ENCODE data around the gene IL4R. TPM values are rescaled to one million over a fixed set of nuclear protein-coding genes. Genes with fewer than 3 reads are reported as not detected.

IL4R gene
- total RNA-seq, 1 experiment from 2014 or later = 25.1 TPM

- Histone ChIP-seq H4K20me1 (ENCODE audit: low read length) (no peaks in the 10 kb centered on the region), H3K9me2 (replicated peaks; ENCODE audit: low read length) (no peaks in the 10 kb centered on the region), H3K9ac (ENCODE audit: low read length) (no peak overlapping the region), H3K4me2 (ENCODE audit: low read length) (no peak overlapping the region), H3K9me3 (ENCODE audit: low read length) (no peaks in the 10 kb centered on the region), H3F3A (ENCODE audit: low read length, unreplicated experiment) (no peaks in the 10 kb centered on the region), H2AFZ (ENCODE audit: low read length) (no peak overlapping the region), H3K4me1 (ENCODE audit: insufficient read depth, low read length) (no peaks in the 10 kb centered on the region; the same call in 1 of the 2 replicates), H3K36me3 (ENCODE audit: low read depth, low read length) (no peaks in the 10 kb centered on the region), H3K79me2 (ENCODE audit: low read length) (no peaks in the 10 kb centered on the region), H3K4me3 (ENCODE audit: low read length) (no peak overlapping the region), H3K27me3 (ENCODE audit: low read length) (no peaks in the 10 kb centered on the region), H3K27ac (ENCODE audit: low read length) (no peak overlapping the region)
- BruUV-seq (replicated peaks) = no TSS peak
- DNase-seq = no peak
- ChIA-PET POLR2A (ENCODE audit: unreplicated experiment) (no interaction called here), CTCF (no interaction called here)
- no peak for TF ChIP-seq EZH2phosphoT487 (IDR thresholded peaks at IDR 0.05; ENCODE audit: borderline replicate concordance, low read length)
- TF ChIP-seq, protein P1, sequence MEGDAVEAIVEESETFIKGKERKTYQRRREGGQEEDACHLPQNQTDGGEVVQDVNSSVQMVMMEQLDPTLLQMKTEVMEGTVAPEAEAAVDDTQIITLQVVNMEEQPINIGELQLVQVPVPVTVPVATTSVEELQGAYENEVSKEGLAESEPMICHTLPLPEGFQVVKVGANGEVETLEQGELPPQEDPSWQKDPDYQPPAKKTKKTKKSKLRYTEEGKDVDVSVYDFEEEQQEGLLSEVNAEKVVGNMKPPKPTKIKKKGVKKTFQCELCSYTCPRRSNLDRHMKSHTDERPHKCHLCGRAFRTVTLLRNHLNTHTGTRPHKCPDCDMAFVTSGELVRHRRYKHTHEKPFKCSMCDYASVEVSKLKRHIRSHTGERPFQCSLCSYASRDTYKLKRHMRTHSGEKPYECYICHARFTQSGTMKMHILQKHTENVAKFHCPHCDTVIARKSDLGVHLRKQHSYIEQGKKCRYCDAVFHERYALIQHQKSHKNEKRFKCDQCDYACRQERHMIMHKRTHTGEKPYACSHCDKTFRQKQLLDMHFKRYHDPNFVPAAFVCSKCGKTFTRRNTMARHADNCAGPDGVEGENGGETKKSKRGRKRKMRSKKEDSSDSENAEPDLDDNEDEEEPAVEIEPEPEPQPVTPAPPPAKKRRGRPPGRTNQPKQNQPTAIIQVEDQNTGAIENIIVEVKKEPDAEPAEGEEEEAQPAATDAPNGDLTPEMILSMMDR (conservative IDR thresholded peaks at IDR 0.05; ENCODE audit: low read depth, low read length) = no peak
- TF ChIP-seq EZH2 (IDR thresholded peaks at IDR 0.05; ENCODE audit: low read length, unreplicated experiment) = no peak
- intact Hi-C loops (cut with micrococcal nuclease) = no loop called here
- ATAC-seq = no peak
These were observed 90.5 kb downstream of the IL4R start for GRCh38 chr16:27404163-27404823.

- POLR2A ChIA-PET (ENCODE audit: unreplicated experiment) = interaction anchor here (0.6 kb wide), 1 partner anchor 202 kb away, joined by 3 read pairs; no protein-coding TSS in a partner anchor
- intact Hi-C loops (cut with micrococcal nuclease) = no loop called here
These were observed 92.0 kb downstream of the IL4R start for GRCh38 chr16:27405546-27406451.

More at GRCh38 chr16:27405546-27406451, 92.0 kb downstream of the IL4R start:
- Histone ChIP-seq H3K27ac (ENCODE audit: low read length) (no peak overlapping the region), H2AFZ (ENCODE audit: low read length) (no peak overlapping the region), H4K20me1 (ENCODE audit: low read length) (no peaks in the 10 kb centered on the region), H3F3A (ENCODE audit: low read length, unreplicated experiment) (no peaks in the 10 kb centered on the region), H3K9me3 (ENCODE audit: low read length) (no peaks in the 10 kb centered on the region), H3K9me2 (replicated peaks; ENCODE audit: low read length) (no peaks in the 10 kb centered on the region), H3K4me1 (ENCODE audit: insufficient read depth, low read length) (no peaks in the 10 kb centered on the region; the same call in 1 of the 2 replicates), H3K79me2 (ENCODE audit: low read length) (no peaks in the 10 kb centered on the region), H3K27me3 (ENCODE audit: low read length) (no peaks in the 10 kb centered on the region), H3K4me3 (ENCODE audit: low read length) (no peak overlapping the region), H3K36me3 (ENCODE audit: low read depth, low read length) (no peaks in the 10 kb centered on the region), H3K9ac (ENCODE audit: low read length) (no peak overlapping the region), H3K4me2 (ENCODE audit: low read length) (no peak overlapping the region)
- no peak for ATAC-seq
- no peak for DNase-seq
- CTCF ChIA-PET = no interaction called here
- BruUV-seq (replicated peaks) = no TSS peak
- no peak for TF ChIP-seq EZH2phosphoT487 (IDR thresholded peaks at IDR 0.05; ENCODE audit: borderline replicate concordance, low read length)
- TF ChIP-seq, protein P1 (conservative IDR thresholded peaks at IDR 0.05; ENCODE audit: low read depth, low read length) = no peak
- TF ChIP-seq EZH2 (IDR thresholded peaks at IDR 0.05; ENCODE audit: low read length, unreplicated experiment) = no peak

Measured in PC-3 (cell line).